HG03108 (cell line): ENCODE data around the gene HOXD10.

Experiments
- ATAC-seq: cut with Tn5 transposase; IDR thresholded peaks from one replicate; pipeline ENCODE4 v1.9.1; 2021; ENCODE audit warnings: moderate library complexity; ENCODE audit not compliant: unreplicated experiment

The HOXD10 gene

GRCh38 chr2:176105730-176106580 is 10.6 kb upstream of the HOXD10 start:
- no peak for ATAC-seq

GRCh38 chr2:176106581-176107539 is 9.7 kb upstream of the HOXD10 start, which contains the start of gene HOXD11:
TSS of gene HOXD11 (plus strand) at chr2:176107280. CDS start at chr2:176107356, 76 bp downstream.
- no peak for ATAC-seq

- ATAC-seq, result no peak
Observed at GRCh38 chr2:176107731-176108181, 8.8 kb upstream of the HOXD10 start.

- ATAC-seq, result no peak
Observed at GRCh38 chr2:176109192-176109901, 7.2 kb upstream of the HOXD10 start.

- ATAC-seq, result no peak
Observed at GRCh38 chr2:176109946-176110345, 6.6 kb upstream of the HOXD10 start.

- no peak for ATAC-seq
Observed at GRCh38 chr2:176110415-176111308, 5.9 kb upstream of the HOXD10 start.

- ATAC-seq, result no peak
Observed at GRCh38 chr2:176111309-176111663, 5.3 kb upstream of the HOXD10 start.

GRCh38 chr2:176111846-176112374 is 4.7 kb upstream of the HOXD10 start:
- ATAC-seq, result no peak

GRCh38 chr2:176112375-176113302 is 3.9 kb upstream of the HOXD10 start:
- no peak for ATAC-seq

GRCh38 chr2:176114120-176114929 is 2.3 kb upstream of the HOXD10 start:
- ATAC-seq, result no peak

GRCh38 chr2:176114930-176115625 is 1.5 kb upstream of the HOXD10 start:
- no peak for ATAC-seq

GRCh38 chr2:176117162-176117822 is 714 bp downstream of the HOXD10 start:
- ATAC-seq, result no peak

GRCh38 chr2:176117823-176118371 is 1.3 kb downstream of the HOXD10 start:
- ATAC-seq, result no peak

- no peak for ATAC-seq
Observed at GRCh38 chr2:176118601-176119339, 2.2 kb downstream of the HOXD10 start.

GRCh38 chr2:176120364-176121189 is 4.0 kb downstream of the HOXD10 start:
- ATAC-seq, result no peak
